K562 (cell line): ENCODE measurements around the gene MED15. TPM values are rescaled to one million over a fixed set of nuclear protein-coding genes. Genes with fewer than 3 reads are reported as not detected.

ENCODE experiments used
- CTCF ChIP-seq, 3 experiments: IDR thresholded peaks in 2 of 3; conservative IDR thresholded peaks in 1 of 3; 2 replicates each; pipeline ENCODE4 v1.5.1; 2011 to 2012; ENCODE audit warnings: low read length in 3 of 3, mild to moderate bottlenecking in 3 of 3, control low read depth in 2 of 3, improper control_type of control experiment in 1 of 3, inconsistent platforms in 1 of 3, low read depth in 1 of 3, mixed read lengths in 1 of 3, moderate library complexity in 1 of 3; ENCODE audit not compliant: insufficient read depth in 2 of 3
- E2F6 ChIP-seq, 2 experiments: IDR thresholded peaks; 2 replicates each; pipeline ENCODE4 v1.6.1; 2011; ENCODE audit warnings: borderline replicate concordance in 1 of 2, control low read depth in 1 of 2, low read depth in 1 of 2, low read length in 1 of 2, mild to moderate bottlenecking in 1 of 2, mixed read lengths in 1 of 2, moderate library complexity in 1 of 2; ENCODE audit not compliant: insufficient read depth in 1 of 2, insufficient read length in 1 of 2, poor library complexity in 1 of 2, severe bottlenecking in 1 of 2; ENCODE audit errors: extremely low read depth in 1 of 2
- HEY1 ChIP-seq: fragments of 250-450 bp; sonication (Bioruptor Pico); IDR thresholded peaks from 2 replicates; pipeline ENCODE4 v1.5.0; 2020; ENCODE audit warnings: mild to moderate bottlenecking, moderate library complexity, borderline replicate concordance
- MAFF ChIP-seq: IDR thresholded peaks from 2 replicates; pipeline ENCODE4 v1.6.1; 2012; ENCODE audit warnings: low read length, improper control_type of control experiment
- RAD51 ChIP-seq: fragments of 450-650 bp; IDR thresholded peaks from 2 replicates; pipeline ENCODE4 v1.7.1; 2016; ENCODE audit warnings: low read depth, mild to moderate bottlenecking, borderline replicate concordance
- RNF219 ChIP-seq: fragments of 250-450 bp; sonication (Bioruptor Pico); IDR thresholded peaks from 2 replicates; pipeline ENCODE4 v1.5.0; 2022; ENCODE audit warnings: mild to moderate bottlenecking
- YY1 ChIP-seq, 3 experiments: IDR thresholded peaks; 2 replicates each; pipeline ENCODE4 v1.6.1; 2011; ENCODE audit warnings: low read length in 2 of 3, mild to moderate bottlenecking in 2 of 3, moderate library complexity in 2 of 3, borderline replicate concordance in 1 of 3, control low read depth in 1 of 3, low read depth in 1 of 3; ENCODE audit not compliant: insufficient read depth in 3 of 3, insufficient replicate concordance in 2 of 3, control insufficient read depth in 1 of 3, insufficient read length in 1 of 3; ENCODE audit errors: extremely low read depth in 1 of 3
- ZMIZ1 ChIP-seq, 2 experiments: fragments of 150-350 bp in 1 of 2; IDR thresholded peaks; 2 replicates each; pipeline ENCODE4 v1.6.1; 2012 to 2016; ENCODE audit warnings: low read depth in 2 of 2, low read length in 2 of 2, mild to moderate bottlenecking in 1 of 2, moderate library complexity in 1 of 2
- ZNF143 ChIP-seq: sonication (generic); formaldehyde crosslinking; IDR thresholded peaks from 2 replicates; pipeline ENCODE4 v1.9.0; 2022; ENCODE audit warnings: mild to moderate bottlenecking, missing genetic modification reagents
- polyA plus RNA-seq, 8 experiments: library from polyadenylated mRNA; depleted of rRNA in 4 of 8; stranded (reverse) in 5 of 8; unstranded in 3 of 8; fragments of >200 nt; fragmentation: Nextera tagmentation in 2 of 8; fragmentation: Illumina TruSeq in 1 of 8; extraction: Ambion mirVana in 2 of 8; extraction: Trizol in 1 of 8; gene quantifications; 2 replicates each; pipeline versions ENCODE4 v1.2.1 to v1.2.3, GENCODE V29; 2011 to 2014; ENCODE audit warnings: inconsistent platforms in 1 of 8, missing spikeins in 1 of 8
- total RNA-seq, 7 experiments: library from RNA; depleted of rRNA in 6 of 7; stranded (reverse); fragments of >200 nt in 6 of 7; fragmentation: Illumina TruSeq in 2 of 7; extraction: Trizol in 2 of 7; gene quantifications; 2 replicates each; pipeline versions ENCODE4 v1.2.1 to v1.2.3, GENCODE V29; 2011 to 2021; ENCODE audit warnings: low replicate concordance in 1 of 7
- TF ChIP-seq, protein P1 (sequence below), 2 experiments: fragments of 450-650 bp in 1 of 2; sonication (generic) in 1 of 2; formaldehyde crosslinking in 1 of 2; IDR thresholded peaks in 1 of 2; conservative IDR thresholded peaks in 1 of 2; 2 replicates each; pipeline versions ENCODE4 v1.6.1 to v1.8.1; 2016 to 2023; ENCODE audit warnings: mild to moderate bottlenecking in 2 of 2, moderate library complexity in 2 of 2, inconsistent platforms in 1 of 2, missing genetic modification reagents in 1 of 2
- TF ChIP-seq, protein P2 (sequence below): IDR thresholded peaks from 2 replicates; pipeline ENCODE4 v1.6.1; 2016; ENCODE audit warnings: missing genetic modification characterization, missing compliant biosample characterization

MED15 gene
- total and polyA plus RNA-seq, 9 of the 15 experiments (the other 6 are each of a cell fraction or from before 2014, with no cell fraction given): 4.0 to 271 (median 60.1) TPM

GRCh38 chr22:20509344-20510047, 2.1 kb downstream of the MED15 start (continued):
- peak in 1 of 2 experiments; percentile 76; a peak in 1 of 4 replicates for TF ChIP-seq ZMIZ1 (IDR thresholded peaks at IDR 0.05; ENCODE audit: low read depth in 2 of 2, low read length in 2 of 2)
- TF ChIP-seq ZNF143 (CRISPR knock-in tag): no peak
- no peak for TF ChIP-seq RAD51
- TF ChIP-seq CTCF (IDR thresholded peaks at IDR 0.05 in 2 of 3, conservative IDR thresholded peaks at IDR 0.05 in 1 of 3; ENCODE audit: insufficient read depth in 2 of 3, low read depth in 1 of 3, low read length in 3 of 3): peak in 2 of 3 experiments; percentile 0 to 37; a peak in 2 of 6 replicates
- TF ChIP-seq HEY1: peak; percentile 71; the same call in 1 of the 2 replicates
- peak in 1 of 3 experiments; percentile 57 for TF ChIP-seq YY1 (IDR thresholded peaks at IDR 0.05; ENCODE audit: borderline replicate concordance in 1 of 3, control insufficient read depth in 1 of 3, extremely low read depth in 1 of 3, insufficient read depth in 3 of 3, insufficient read length in 1 of 3, insufficient replicate concordance in 2 of 3, low read depth in 1 of 3, low read length in 2 of 3)
- peak; percentile 43 for TF ChIP-seq MAFF
- peak; percentile 66; the same call in 1 of the 2 replicates for TF ChIP-seq RNF219 (CRISPR knock-in tag)
- TF ChIP-seq E2F6 (IDR thresholded peaks at IDR 0.05; ENCODE audit: borderline replicate concordance in 1 of 2, extremely low read depth in 1 of 2, insufficient read depth in 1 of 2, insufficient read length in 1 of 2, low read depth in 1 of 2, low read length in 1 of 2, poor library complexity in 1 of 2, severe bottlenecking in 1 of 2): peak in 1 of 2 experiments; percentile 71
- TF ChIP-seq, protein P1, sequence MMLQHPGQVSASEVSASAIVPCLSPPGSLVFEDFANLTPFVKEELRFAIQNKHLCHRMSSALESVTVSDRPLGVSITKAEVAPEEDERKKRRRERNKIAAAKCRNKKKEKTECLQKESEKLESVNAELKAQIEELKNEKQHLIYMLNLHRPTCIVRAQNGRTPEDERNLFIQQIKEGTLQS (IDR thresholded peaks at IDR 0.05): no peak
- TF ChIP-seq, protein P1 (CRISPR knock-in tag; conservative IDR thresholded peaks at IDR 0.05): peak; percentile 75; the same call in 1 of the 2 replicates
- TF ChIP-seq, protein P2, sequence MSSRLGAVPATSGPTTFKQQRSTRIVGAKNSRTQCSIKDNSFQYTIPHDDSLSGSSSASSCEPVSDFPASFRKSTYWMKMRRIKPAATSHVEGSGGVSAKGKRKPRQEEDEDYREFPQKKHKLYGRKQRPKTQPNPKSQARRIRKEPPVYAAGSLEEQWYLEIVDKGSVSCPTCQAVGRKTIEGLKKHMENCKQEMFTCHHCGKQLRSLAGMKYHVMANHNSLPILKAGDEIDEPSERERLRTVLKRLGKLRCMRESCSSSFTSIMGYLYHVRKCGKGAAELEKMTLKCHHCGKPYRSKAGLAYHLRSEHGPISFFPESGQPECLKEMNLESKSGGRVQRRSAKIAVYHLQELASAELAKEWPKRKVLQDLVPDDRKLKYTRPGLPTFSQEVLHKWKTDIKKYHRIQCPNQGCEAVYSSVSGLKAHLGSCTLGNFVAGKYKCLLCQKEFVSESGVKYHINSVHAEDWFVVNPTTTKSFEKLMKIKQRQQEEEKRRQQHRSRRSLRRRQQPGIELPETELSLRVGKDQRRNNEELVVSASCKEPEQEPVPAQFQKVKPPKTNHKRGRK: 0 out of 2 replicates have a peak, but pooled peaks have one; percentile 16
